ENCODE results near the gene TTC33.
A peak's percentile ranks its signal among the peaks of the same experiment; 100 is the strongest.
"Not testable (repeated sequence)": the region's sequence is repeated elsewhere in the genome, so short reads cannot be mapped to it uniquely, and the experiment has no call there.

Gene TTC33

GRCh38 chr5:40660751-40661150 is 95.0 kb downstream of the TTC33 start:
- no peak for TF ChIP-seq CTCF (IDR thresholded peaks at IDR 0.05; ENCODE audit: low read length, missing control alignments)
- no peak overlapping the region for H3K4me3 ChIP-seq (replicated peaks; ENCODE audit: low read depth, low read length)
- no peak for DNase-seq (ENCODE audit: low read depth)

GRCh38 chr5:40656766-40657165 is 99.0 kb downstream of the TTC33 start:
- DNase-seq (ENCODE audit: low read depth) = no peak
- no peak for TF ChIP-seq CTCF (IDR thresholded peaks at IDR 0.05; ENCODE audit: low read length, missing control alignments)
- H3K4me3 ChIP-seq (replicated peaks; ENCODE audit: low read depth, low read length) = no peak overlapping the region

DNA sequence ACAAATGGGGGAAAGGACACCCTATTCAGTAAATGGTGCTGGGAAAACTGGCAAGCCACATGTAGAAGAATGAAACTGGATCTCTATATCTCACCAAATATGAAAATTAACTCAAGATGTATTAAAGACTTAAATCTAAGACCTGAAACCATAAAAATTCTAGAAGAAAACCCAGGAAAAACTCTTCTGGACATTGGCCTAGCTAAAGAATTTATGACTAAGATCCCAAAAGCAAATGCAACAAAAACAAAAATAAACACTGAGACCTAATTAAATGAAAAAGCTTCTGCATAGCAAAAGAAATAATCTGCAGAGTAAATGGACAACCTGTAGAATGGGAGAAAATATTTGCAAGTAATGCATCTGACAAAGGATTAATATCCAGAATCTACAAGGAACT is 99.7 kb downstream of the TTC33 start:
- DNase-seq (ENCODE audit: low read depth); H3K4me3 ChIP-seq (replicated peaks; ENCODE audit: low read depth, low read length): not testable (repeated sequence)

DNA sequence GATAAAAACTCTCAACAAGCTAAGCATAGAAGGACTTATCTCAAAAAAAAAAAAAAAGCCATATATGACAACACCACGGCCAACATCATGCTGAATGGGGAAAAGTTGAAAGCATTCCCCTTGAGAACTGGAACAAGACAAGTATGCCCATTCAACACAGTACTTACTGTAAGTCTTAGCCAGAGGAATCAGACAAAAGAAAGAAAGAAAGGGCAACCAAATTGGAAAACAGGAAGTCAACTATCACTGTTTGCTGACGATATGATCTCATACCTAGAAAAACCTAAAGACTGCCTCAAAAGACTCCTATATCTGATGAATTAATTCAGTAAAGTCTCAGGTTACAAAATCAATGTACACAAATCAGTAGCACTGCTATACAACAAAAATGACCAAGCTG is 100.6 kb downstream of the TTC33 start:
- H3K4me3 ChIP-seq (replicated peaks; ENCODE audit: low read depth, low read length) = no peak overlapping the region
- peak; percentile 4 for DNase-seq (ENCODE audit: low read depth)
- TF ChIP-seq CTCF (IDR thresholded peaks at IDR 0.05; ENCODE audit: low read length, missing control alignments) = no peak

- DNase-seq (ENCODE audit: low read depth) = no peak
- TF ChIP-seq CTCF (IDR thresholded peaks at IDR 0.05; ENCODE audit: low read length, missing control alignments) = no peak
- no peak overlapping the region for H3K4me3 ChIP-seq (replicated peaks; ENCODE audit: low read depth, low read length)
Observed at GRCh38 chr5:40654377-40654991, 101.3 kb downstream of the TTC33 start.

DNA sequence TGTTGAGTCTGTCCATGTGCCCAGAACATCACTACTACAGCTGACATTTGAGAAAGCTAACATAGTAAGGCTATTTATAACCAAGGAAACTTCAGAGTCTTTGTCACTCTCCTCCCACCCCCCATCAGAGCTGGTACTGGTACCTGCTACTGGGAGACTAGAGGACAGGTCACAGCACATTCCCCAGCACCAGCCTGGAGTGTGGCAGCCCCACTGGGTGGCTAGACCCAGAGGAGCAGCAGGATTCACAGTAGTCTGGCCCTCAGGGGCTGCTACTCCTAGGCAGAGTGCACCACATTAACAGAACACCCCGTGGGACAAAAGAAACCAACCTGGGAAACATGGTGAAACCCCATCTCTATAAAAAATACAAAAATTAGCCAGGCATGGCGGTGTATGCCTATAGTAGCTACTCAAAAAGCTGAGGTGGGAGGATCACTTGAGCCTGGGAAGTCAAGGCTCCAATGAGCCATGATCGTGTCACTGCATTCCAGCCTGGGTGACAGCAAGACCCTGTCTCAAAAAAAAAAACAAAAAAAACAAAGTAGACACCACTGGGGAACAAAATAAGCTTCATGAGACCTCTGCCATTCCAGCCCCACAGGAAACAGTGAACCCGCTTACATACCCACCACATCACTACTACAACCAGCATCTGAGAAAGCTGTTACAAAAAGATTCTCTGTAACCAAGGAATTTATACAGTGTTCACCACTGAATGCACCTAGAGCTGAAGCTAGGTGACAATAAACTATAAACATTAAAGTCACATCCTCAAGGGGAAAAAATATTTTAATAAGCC is 102.3 kb downstream of the TTC33 start:
- H3K4me3 ChIP-seq (replicated peaks; ENCODE audit: low read depth, low read length) = no peak overlapping the region
- no peak for DNase-seq (ENCODE audit: low read depth)

More for the DNA sequence above, 102.3 kb downstream of the TTC33 start:
- TF ChIP-seq CTCF (IDR thresholded peaks at IDR 0.05; ENCODE audit: low read length, missing control alignments) = no peak

Measured in fibroblast of pulmonary artery (primary cell).